GM12801 (cell line): Measurements from ENCODE around the gene RCBTB2.

ENCODE experiments used
- TF ChIP-seq, protein P1 (sequence below): IDR thresholded peaks from one replicate; pipeline ENCODE4 v1.5.1; 2011; ENCODE audit warnings: control low read depth; ENCODE audit not compliant: insufficient read length; ENCODE audit errors: extremely low read depth

The RCBTB2 gene

DNA sequence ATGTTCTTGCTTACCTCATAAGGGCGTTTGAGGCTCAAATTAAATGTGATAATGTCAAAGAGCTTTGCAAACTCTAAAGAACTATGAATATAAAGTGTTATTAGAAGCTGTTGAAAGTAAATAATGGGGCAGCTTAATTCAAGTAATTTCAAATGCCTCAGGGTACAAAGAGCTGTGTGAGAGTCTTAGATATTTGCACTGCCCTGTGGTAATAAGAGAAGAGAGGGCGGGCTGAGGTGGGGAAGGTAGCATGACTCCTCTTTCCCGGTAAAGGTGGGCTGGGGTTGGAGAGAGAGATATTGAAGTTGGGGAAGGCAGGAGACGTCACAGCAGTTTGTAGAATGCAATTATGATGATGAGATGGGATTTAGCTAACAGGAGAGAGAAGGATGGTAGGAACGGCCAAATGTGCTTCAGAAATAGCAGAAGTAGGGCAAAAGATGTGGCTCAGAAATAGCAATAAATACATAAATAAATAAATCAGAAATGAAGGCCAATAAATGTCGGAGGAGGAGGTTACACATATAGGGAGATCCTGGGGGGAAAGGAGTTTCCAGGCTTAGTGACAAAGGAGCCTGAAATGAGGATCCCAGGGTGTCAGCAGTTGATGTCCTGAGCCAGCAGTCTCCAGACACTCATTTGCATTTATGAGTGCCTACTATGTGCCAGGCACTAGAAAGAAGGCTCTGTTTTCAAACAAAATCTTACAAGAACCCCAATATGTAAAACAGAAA is 35.7 kb upstream of the RCBTB2 start:
- TF ChIP-seq, protein P1, sequence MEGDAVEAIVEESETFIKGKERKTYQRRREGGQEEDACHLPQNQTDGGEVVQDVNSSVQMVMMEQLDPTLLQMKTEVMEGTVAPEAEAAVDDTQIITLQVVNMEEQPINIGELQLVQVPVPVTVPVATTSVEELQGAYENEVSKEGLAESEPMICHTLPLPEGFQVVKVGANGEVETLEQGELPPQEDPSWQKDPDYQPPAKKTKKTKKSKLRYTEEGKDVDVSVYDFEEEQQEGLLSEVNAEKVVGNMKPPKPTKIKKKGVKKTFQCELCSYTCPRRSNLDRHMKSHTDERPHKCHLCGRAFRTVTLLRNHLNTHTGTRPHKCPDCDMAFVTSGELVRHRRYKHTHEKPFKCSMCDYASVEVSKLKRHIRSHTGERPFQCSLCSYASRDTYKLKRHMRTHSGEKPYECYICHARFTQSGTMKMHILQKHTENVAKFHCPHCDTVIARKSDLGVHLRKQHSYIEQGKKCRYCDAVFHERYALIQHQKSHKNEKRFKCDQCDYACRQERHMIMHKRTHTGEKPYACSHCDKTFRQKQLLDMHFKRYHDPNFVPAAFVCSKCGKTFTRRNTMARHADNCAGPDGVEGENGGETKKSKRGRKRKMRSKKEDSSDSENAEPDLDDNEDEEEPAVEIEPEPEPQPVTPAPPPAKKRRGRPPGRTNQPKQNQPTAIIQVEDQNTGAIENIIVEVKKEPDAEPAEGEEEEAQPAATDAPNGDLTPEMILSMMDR, result no peak

GRCh38 chr13:48567515-48568369 is 34.9 kb upstream of the RCBTB2 start:
- TF ChIP-seq, protein P1, result no peak

DNA sequence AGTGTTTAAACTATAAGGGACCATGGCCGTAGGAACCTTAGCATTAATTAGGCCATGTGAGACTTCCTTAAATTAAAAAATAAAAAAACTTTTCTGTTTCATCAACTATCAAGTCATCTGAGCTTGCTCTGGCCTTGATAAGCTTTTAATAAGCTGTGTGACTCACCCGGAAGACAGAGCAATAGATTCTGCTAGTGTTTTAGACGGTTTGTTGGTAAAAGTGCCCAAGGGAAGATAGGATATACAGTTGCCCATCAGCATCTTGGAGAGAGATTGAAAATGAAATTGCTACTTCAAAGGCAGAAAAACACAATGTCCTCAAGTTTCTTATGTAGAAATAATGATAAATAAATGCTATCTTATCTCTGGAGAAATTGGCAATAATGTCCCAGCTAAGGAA is 31.2 kb upstream of the RCBTB2 start:
- TF ChIP-seq, protein P1, result no peak

- TF ChIP-seq, protein P1, result no peak
Measured at GRCh38 chr13:48563626-48564025, 30.7 kb upstream of the RCBTB2 start.

DNA sequence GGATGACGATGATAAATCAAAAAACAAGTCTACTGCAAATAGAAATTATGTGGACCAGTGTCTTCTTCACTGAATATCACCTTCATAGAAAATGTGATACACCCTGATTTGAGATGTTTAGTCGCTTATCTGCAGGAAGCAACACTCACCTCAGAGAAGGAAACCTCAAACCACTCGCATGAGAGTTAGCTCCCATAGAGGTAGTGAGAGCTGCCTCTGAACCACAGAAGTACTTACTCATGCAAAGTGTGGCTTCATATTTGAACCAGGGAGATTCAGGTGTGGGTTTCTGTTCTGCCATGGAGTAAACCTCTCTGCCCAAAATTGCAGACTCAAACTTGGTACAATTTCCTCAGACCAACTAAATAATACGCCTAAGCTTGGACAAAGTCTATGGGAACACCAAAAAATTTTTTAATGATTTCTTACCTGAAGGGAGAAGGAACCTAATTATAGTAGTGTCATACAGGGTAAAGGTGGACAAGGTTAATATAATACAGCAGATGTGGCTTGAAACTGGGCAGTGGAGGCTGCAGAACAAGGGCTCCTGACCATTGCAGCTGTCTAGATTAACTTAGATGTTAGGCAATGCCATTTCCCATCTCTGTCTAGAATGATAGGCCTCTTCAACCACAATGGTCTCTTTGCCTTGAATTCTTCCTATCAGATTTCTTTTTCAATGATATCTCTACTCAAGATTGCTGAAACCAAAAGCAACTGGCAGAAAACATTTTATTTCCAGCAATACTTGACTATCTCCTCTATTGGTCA is 29.6 kb upstream of the RCBTB2 start:
- TF ChIP-seq, protein P1, result no peak

DNA sequence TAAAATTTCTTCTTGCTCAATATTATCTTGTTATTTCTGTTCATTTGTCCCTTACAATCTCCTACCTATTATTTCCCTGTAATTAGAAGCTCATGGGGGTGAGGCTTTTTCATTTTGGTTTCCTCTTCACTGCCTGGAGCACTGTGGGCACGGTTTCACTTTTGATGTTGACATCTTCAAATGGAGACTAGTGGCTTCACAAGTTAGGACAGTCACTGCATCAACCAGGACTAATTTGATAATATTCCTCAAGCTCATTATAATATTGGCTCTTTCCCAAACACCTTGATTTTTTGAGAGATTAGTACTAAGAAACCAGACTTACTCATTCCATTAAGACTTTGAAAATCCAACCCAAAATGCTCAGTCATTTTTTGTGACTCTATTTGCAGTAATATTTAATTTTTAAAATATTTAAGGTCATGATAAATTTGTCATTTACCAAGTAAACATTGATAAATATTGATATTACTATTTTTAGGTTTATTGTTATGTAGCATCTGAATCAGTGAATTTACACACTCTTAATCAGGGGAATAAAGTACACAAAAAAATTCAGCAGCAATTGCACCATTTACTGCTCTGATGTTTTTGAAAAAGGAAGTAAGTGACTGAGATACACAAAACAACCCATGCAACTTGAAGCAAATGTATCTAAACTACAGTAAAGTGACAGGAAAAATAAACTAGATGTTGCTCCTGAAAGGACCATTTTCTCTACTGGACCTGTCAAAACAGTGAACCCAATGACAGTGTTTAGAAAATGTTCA is 28.8 kb upstream of the RCBTB2 start:
- TF ChIP-seq, protein P1, result no peak
